ENCODE data around the gene SLC40A1.

SLC40A1 gene

DNA sequence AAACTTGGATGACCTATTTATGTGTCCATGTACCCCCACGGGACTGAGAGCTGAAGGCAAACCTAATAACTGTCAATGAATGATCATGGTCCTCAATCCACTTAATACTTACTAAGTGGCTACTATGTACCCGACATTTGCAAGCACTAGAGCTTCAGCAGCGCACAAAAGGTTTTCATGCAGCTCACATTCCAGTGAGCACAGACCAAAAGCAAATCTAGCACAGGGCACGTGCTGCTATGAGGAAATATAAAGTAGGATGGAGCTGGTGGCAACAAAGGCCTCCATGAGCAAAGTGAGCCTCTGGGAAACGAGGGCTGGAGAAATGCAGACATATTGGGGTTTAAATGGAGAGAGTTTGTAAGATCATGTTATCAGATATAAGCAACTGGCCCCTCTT, 3.5 kb downstream of the SLC40A1 start:
- Histone ChIP-seq H3K4me3 (ENCODE audit: low read length) (no peak overlapping the region), H3K4me1 (ENCODE audit: control insufficient read depth, insufficient read depth, low read length) (peaks cover 38% of the 10 kb centered on the region), H3K27me3 (ENCODE audit: control insufficient read depth, insufficient read depth, low read length) (no peaks in the 10 kb centered on the region), H3K9me3 (ENCODE audit: control insufficient read depth, low read length) (no peaks in the 10 kb centered on the region), H3K9ac (ENCODE audit: low read length) (no peak overlapping the region), H3K36me3 (ENCODE audit: control insufficient read depth, insufficient read depth, low read length) (no peaks in the 10 kb centered on the region)

DNA sequence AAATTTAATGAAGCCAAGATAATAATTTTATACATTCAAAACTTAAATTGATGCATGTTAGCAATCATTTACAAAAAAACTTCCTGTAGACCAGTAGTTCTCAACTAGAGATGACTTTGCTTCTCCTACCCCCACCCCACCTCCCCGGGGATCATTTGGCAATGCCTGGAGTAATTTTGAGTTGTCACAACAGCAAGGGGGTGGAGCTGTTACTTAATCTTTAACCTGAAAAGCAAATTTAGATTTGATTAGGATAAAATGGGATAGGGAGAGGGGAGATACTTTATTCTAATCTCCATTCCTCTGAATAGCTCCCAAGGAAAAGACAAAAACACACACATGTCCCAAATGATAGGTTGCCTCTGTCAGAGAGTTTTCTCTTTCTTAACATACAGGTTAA, 4.2 kb downstream of the SLC40A1 start:
- Histone ChIP-seq H3K36me3 (ENCODE audit: control insufficient read depth, insufficient read depth, low read length) (no peaks in the 10 kb centered on the region), H3K9ac (ENCODE audit: low read length) (no peak overlapping the region), H3K27me3 (ENCODE audit: control insufficient read depth, insufficient read depth, low read length) (no peaks in the 10 kb centered on the region), H3K4me1 (ENCODE audit: control insufficient read depth, insufficient read depth, low read length) (peaks cover 31% of the 10 kb centered on the region), H3K9me3 (ENCODE audit: control insufficient read depth, low read length) (no peaks in the 10 kb centered on the region), H3K4me3 (ENCODE audit: low read length) (no peak overlapping the region)

DNA sequence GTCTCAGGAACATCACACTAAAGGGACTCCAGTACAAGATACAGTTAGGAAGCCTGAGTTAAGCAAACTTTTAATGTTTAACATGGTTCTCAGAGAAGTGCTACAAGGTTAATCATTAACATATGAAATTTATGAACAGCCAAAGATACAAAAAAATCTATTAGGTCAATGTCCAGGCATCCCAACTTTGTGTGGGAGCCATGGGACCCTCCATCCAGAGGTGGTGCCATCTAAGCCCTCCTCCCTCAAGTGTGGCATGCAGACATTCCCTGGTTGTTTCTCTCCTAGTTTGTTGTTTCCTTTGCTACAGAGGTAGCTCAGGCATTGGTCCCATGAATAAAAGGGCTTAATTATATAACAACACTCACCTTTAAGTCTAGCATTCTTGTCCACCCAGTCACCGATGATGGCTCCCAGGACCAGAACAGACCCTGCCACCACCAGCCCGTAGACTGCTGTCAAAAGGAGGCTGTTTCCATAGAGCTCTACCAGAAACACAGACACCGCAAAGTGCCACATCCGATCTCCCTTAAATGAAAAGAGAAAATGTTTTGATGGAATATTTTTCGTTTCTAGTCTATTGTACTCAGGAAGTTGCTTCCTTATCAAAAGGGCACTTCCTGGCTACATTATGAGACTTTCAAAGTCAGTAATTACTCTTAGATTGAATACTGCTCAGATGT, 5.7 kb downstream of the SLC40A1 start:
- H3K4me3 ChIP-seq (ENCODE audit: low read length) = no peak overlapping the region
- H3K27me3 ChIP-seq (ENCODE audit: control insufficient read depth, insufficient read depth, low read length) = no peaks in the 10 kb centered on the region
- no peaks in the 10 kb centered on the region for H3K9me3 ChIP-seq (ENCODE audit: control insufficient read depth, low read length)
- peaks cover 35% of the 10 kb centered on the region for H3K4me1 ChIP-seq (ENCODE audit: control insufficient read depth, insufficient read depth, low read length)
- no peaks in the 10 kb centered on the region for H3K36me3 ChIP-seq (ENCODE audit: control insufficient read depth, insufficient read depth, low read length)
- no peak overlapping the region for H3K9ac ChIP-seq (ENCODE audit: low read length)

DNA sequence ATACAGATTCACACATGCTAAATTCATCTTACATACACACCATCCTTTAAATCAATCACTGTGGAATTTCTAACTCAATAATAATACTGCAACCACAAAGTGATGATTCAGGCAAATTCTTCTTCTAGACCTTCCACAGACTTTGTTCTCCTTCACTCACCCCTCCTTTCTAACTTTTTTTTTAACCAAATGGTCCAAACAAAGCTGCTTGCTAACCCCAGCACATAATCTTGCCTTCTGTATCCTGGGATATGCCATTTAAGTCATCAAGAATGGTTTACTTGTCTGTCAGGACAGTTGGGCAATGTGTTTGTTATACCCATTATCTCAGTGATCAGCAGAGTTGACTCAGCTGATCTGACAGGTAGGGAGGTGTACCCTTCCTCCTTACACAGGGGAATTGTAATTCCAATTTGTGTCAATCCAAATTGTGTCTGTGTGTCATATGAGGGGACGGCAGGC, 10.0 kb downstream of the SLC40A1 start:
- no peaks in the 10 kb centered on the region for H3K27me3 ChIP-seq (ENCODE audit: control insufficient read depth, insufficient read depth, low read length)
- peaks cover 26% of the 10 kb centered on the region for H3K4me1 ChIP-seq (ENCODE audit: control insufficient read depth, insufficient read depth, low read length)
- no peaks in the 10 kb centered on the region for H3K9me3 ChIP-seq (ENCODE audit: control insufficient read depth, low read length)
- H3K36me3 ChIP-seq (ENCODE audit: control insufficient read depth, insufficient read depth, low read length) = no peaks in the 10 kb centered on the region
- H3K9ac ChIP-seq (ENCODE audit: low read length) = no peak overlapping the region
- H3K4me3 ChIP-seq (ENCODE audit: low read length) = no peak overlapping the region

DNA sequence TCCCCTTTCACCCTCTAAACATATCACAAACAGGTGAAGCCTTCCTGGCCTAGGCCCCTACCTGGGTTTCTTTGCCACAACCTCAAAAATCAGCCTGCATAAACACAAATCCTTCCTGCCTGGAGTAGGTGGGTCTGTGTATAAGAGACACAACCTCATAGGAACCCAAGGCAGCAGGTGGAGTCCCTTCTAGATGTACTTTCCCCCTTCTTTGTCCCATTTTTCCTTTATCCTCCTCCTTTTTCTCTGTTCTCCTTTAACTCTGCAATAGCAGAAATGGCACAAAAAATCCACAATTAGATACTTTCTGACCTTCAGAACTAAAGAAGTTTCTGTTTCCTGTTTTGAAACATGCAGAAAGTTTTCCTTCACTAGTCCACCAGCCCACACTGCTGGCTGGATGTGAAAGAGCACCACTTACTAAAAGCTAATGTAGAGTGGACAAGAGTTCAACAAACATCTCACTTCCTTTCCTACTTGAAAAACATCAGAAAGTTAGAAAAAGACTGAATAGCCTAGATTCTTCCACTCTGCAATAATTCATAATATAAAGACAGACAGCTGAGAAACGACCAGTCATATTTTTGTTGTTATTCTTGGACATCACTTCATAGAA, 11.2 kb downstream of the SLC40A1 start:
- Histone ChIP-seq H3K36me3 (ENCODE audit: control insufficient read depth, insufficient read depth, low read length) (no peaks in the 10 kb centered on the region), H3K27me3 (ENCODE audit: control insufficient read depth, insufficient read depth, low read length) (no peaks in the 10 kb centered on the region), H3K4me1 (ENCODE audit: control insufficient read depth, insufficient read depth, low read length) (peaks cover 15% of the 10 kb centered on the region), H3K9ac (ENCODE audit: low read length) (no peak overlapping the region), H3K9me3 (ENCODE audit: control insufficient read depth, low read length) (no peaks in the 10 kb centered on the region), H3K4me3 (ENCODE audit: low read length) (no peak overlapping the region)

DNA sequence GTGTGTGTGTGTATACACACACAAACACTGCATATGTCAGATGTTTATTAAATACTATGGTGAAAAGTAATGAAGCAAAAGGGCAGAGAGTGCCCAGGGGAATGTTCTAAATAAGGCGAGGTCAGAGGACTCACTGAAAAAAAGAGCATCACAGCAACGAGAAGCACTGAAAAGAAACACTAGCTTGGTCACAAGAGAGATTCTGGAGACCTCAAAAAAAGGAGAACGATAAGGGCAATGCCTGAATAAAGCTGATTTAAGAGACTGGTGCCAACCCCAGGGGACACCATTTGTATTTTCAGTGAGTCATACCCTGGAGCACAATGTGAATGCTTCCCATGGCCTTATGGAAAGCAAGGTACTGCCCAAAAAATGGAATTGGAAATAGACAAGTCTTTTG, 14.5 kb downstream of the SLC40A1 start:
- no peaks in the 10 kb centered on the region for H3K27me3 ChIP-seq (ENCODE audit: control insufficient read depth, insufficient read depth, low read length)
- H3K9ac ChIP-seq (ENCODE audit: low read length) = no peak overlapping the region
- H3K4me1 ChIP-seq (ENCODE audit: control insufficient read depth, insufficient read depth, low read length) = peaks cover 15% of the 10 kb centered on the region
- H3K4me3 ChIP-seq (ENCODE audit: low read length) = no peak overlapping the region
- H3K36me3 ChIP-seq (ENCODE audit: control insufficient read depth, insufficient read depth, low read length) = no peaks in the 10 kb centered on the region
- no peaks in the 10 kb centered on the region for H3K9me3 ChIP-seq (ENCODE audit: control insufficient read depth, low read length)

DNA sequence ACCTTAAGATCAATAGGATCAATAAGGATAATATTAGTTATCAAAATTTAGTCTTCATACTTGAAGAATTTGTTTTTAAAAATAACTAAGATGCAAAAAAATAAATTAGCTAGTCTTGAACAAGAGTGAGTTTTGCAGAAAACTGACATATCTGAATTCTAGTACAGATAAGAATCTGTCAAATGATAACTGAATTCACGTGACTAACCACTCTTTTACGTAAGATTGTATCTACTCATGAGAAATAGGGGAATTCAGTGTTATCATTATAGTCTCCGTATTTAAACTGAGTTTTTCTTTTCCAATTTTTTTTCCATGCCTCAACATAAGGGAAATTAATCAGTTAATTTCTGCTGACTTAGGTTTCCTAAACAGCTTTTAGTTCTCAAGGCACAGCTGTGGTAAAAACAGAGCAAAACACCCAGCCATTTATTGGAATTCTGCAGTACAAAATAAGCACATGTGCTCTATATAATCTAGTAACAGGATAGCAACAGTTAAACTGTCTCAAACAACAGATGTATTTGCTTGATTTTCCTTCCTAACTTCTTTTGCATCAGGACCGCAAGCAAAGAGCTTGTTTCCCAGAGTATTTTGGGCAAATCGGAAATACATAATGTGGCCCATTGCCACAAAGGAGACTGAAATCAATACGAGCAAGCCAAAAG, 19.1 kb downstream of the SLC40A1 start:
- no peaks in the 10 kb centered on the region for H3K36me3 ChIP-seq (ENCODE audit: control insufficient read depth, insufficient read depth, low read length)
- H3K9me3 ChIP-seq (ENCODE audit: control insufficient read depth, low read length) = no peaks in the 10 kb centered on the region
- H3K4me3 ChIP-seq (ENCODE audit: low read length) = no peak overlapping the region
- H3K9ac ChIP-seq (ENCODE audit: low read length) = no peak overlapping the region
- H3K4me1 ChIP-seq (ENCODE audit: control insufficient read depth, insufficient read depth, low read length) = peaks cover 12% of the 10 kb centered on the region
- H3K27me3 ChIP-seq (ENCODE audit: control insufficient read depth, insufficient read depth, low read length) = no peaks in the 10 kb centered on the region

DNA sequence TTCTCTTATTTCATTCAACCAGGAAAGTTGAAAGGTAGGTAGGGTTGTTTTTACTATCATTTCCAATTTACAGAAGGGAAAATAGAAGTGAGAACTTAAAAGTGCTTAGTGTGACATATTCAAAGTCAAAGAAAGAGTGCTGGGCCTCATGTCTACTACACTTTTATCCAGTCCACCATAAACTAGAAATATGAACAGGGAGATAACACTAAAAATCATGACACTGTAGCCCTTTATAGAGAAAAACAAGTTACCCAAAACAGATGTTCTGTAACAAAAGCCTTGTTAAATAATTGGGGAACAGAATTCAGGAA, 20.4 kb downstream of the SLC40A1 start:
- peaks cover 12% of the 10 kb centered on the region for H3K4me1 ChIP-seq (ENCODE audit: control insufficient read depth, insufficient read depth, low read length)
- H3K9me3 ChIP-seq (ENCODE audit: control insufficient read depth, low read length) = no peaks in the 10 kb centered on the region
- no peaks in the 10 kb centered on the region for H3K27me3 ChIP-seq (ENCODE audit: control insufficient read depth, insufficient read depth, low read length)
- no peaks in the 10 kb centered on the region for H3K36me3 ChIP-seq (ENCODE audit: control insufficient read depth, insufficient read depth, low read length)
- H3K4me3 ChIP-seq (ENCODE audit: low read length) = no peak overlapping the region
- no peak overlapping the region for H3K9ac ChIP-seq (ENCODE audit: low read length)

DNA sequence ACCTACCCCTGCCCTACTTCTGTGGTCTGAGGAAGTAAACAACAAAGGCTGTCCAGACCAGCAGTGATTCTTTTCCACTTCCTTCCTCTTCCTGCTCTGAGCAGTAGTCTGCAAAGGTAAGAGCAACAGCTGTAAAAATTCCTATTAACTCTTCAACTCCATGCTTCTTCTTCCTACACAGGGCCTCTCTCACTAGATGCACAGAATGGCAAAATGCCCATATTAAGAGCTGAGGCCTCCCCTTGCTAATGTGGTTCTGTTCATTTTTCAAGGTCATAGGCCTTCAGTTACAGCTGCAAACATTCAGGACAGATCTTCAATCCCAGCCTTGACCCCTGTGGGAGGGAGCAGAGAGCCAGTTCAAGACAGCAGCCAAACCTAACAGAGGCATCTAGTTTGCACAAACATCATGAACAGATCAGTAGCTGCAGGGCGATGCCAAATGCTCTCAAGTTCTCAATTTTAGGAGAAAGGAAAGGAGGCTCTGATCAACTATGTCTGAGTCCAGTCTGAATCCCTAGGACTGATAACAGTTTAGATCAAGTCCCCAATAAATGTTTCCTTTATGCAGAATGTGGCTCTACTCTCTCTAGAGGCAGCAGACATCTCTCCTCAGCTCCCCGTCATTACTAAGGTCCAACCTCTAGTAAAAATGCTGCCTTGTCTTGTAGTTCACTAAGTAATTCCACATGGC, 20.9 kb downstream of the SLC40A1 start:
- Histone ChIP-seq H3K27me3 (ENCODE audit: control insufficient read depth, insufficient read depth, low read length) (no peaks in the 10 kb centered on the region), H3K9me3 (ENCODE audit: control insufficient read depth, low read length) (no peaks in the 10 kb centered on the region), H3K9ac (ENCODE audit: low read length) (no peak overlapping the region), H3K4me1 (ENCODE audit: control insufficient read depth, insufficient read depth, low read length) (peaks cover 12% of the 10 kb centered on the region), H3K36me3 (ENCODE audit: control insufficient read depth, insufficient read depth, low read length) (no peaks in the 10 kb centered on the region), H3K4me3 (ENCODE audit: low read length) (no peak overlapping the region)

DNA sequence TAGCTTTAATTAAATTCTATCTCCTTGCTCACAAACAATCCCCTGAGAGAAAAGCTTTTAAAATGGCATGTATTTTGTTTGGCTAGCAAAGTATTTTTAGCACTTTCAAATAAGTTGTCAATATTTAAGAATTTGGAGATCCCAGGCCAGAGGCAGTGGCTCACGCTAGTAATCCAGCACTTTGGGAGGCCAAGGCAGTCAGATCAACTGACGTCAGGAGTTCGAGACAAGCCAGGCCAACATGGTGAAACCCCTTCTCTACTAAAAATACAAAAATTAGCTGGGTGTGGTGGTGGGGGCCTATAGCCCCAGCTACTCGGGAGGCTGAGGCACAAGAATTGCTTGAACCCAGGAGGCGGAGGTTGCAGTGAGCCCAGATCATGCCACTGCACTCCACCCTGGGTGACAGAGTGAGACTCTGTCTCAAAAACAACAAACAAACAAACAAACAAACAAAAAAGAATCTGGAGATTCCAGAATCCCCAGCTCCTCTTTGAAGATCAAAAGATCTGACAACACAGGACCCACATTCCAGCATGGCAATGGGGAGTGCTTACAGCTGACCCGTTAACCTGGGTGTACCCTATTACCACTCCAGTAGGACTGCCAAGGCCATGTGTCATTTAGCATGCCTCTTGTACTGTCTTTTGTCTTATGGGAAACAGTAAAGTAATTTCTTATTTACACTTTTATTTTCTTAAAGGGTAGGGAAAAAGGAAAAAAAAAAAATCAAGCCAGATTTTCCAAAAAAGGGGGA, 21.9 kb downstream of the SLC40A1 start:
- no peak overlapping the region for H3K4me3 ChIP-seq (ENCODE audit: low read length)
- no peaks in the 10 kb centered on the region for H3K27me3 ChIP-seq (ENCODE audit: control insufficient read depth, insufficient read depth, low read length)
- H3K9ac ChIP-seq (ENCODE audit: low read length) = no peak overlapping the region
- H3K9me3 ChIP-seq (ENCODE audit: control insufficient read depth, low read length) = no peaks in the 10 kb centered on the region
- H3K36me3 ChIP-seq (ENCODE audit: control insufficient read depth, insufficient read depth, low read length) = no peaks in the 10 kb centered on the region
- H3K4me1 ChIP-seq (ENCODE audit: control insufficient read depth, insufficient read depth, low read length) = peaks cover 12% of the 10 kb centered on the region

DNA sequence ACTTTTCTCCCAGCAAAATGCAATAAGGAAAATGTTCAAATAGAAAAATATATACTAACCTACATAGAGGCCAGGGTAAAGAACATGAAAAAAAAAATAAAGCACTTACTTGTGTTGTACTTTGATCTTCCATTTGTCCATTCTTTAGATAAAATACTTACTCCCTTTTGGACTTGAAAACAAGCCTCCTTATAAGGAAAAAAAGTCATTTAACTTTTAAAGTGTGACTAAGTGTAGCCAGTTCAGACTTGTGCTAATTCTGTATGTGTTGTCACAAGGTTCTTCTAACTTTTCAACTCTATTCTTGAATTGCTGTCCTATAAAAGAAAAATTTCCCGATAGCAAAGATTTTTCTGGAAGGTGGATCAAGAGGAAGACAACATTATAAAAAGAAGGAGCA, 23.2 kb downstream of the SLC40A1 start:
- Histone ChIP-seq H3K27me3 (ENCODE audit: control insufficient read depth, insufficient read depth, low read length) (no peaks in the 10 kb centered on the region), H3K9ac (ENCODE audit: low read length) (no peak overlapping the region), H3K4me3 (ENCODE audit: low read length) (no peak overlapping the region), H3K4me1 (ENCODE audit: control insufficient read depth, insufficient read depth, low read length) (peaks cover 14% of the 10 kb centered on the region), H3K36me3 (ENCODE audit: control insufficient read depth, insufficient read depth, low read length) (no peaks in the 10 kb centered on the region), H3K9me3 (ENCODE audit: control insufficient read depth, low read length) (no peaks in the 10 kb centered on the region)

Data from mucosa of stomach (tissue), 1 donor.